Erythroblast (primary cell): ENCODE results near the gene TSPAN8.

Experiments used
- GATA1 ChIP-seq: IDR thresholded peaks from 2 replicates; pipeline ENCODE4 v1.6.1; 2011; ENCODE audit warnings: low read depth, mild to moderate bottlenecking, control low read depth, low read length, moderate library complexity
- POLR2A ChIP-seq: IDR thresholded peaks from 2 replicates; pipeline ENCODE4 v1.6.1; 2011; ENCODE audit warnings: mild to moderate bottlenecking, low read length

GRCh38 chr12:71187379-71187778 lies 29.6 kb upstream of the TSPAN8 start:
- TF ChIP-seq POLR2A (no peak), GATA1 (no peak)
